ENCODE measurements around the gene CABS1.

GRCh38 chr4:70326052-70326451 lies 8.7 kb upstream of the CABS1 start:
- TF ChIP-seq EZH2 (IDR thresholded peaks at IDR 0.05; ENCODE audit: borderline replicate concordance, low read depth, low read length, severe bottlenecking) (no peak), CTCF (IDR thresholded peaks at IDR 0.05; ENCODE audit: extremely low read depth in 1 of 2, insufficient read depth in 1 of 2, low read depth in 1 of 2, low read length in 2 of 2) (no peak), POLR2AphosphoS5 (IDR thresholded peaks at IDR 0.05; ENCODE audit: insufficient read depth, low read depth, low read length) (no peak), FOS (IDR thresholded peaks at IDR 0.05; ENCODE audit: borderline replicate concordance, insufficient read depth, low read length) (no peak), POLR2A (IDR thresholded peaks at IDR 0.05; ENCODE audit: low read depth, low read length) (no peak), MAX (IDR thresholded peaks at IDR 0.05; ENCODE audit: insufficient read depth, insufficient read length) (no peak), GATA2 (IDR thresholded peaks at IDR 0.05; ENCODE audit: insufficient read depth, insufficient read length, low read depth, low read length) (no peak), JUN (IDR thresholded peaks at IDR 0.05; ENCODE audit: borderline replicate concordance, insufficient read depth, insufficient read length, low read depth) (no peak)
